Tibial nerve (tissue), 4 donors: ENCODE data around the gene PPFIA2. TPM values are rescaled to one million over a fixed set of nuclear protein-coding genes. Genes with fewer than 3 reads are reported as not detected.

Experiments
- DNase-seq, 2 donors: peaks; one replicate each; pipeline ENCODE4 v3.0.0-alpha.2; 2019; ENCODE audit warnings: low spot score in 2 of 2
- H3K27ac ChIP-seq, 4 donors: fragments of 200-600 bp; sonication (generic) in 3 of 4; one replicate each; pipeline ENCODE4 v1.5.1; 2017 to 2019; ENCODE audit warnings: mild to moderate bottlenecking in 1 of 4
- H3K27me3 ChIP-seq, 2 donors: fragments of 200-600 bp; sonication (generic) in 1 of 2; one replicate each; pipeline versions ENCODE4 v1.5.1 to v1.6.0; 2017 to 2019
- H3K36me3 ChIP-seq, 3 donors: fragments of 200-600 bp; sonication (generic); one replicate each; pipeline ENCODE4 v1.5.1; 2018 to 2019
- H3K4me1 ChIP-seq, 4 donors: fragments of 200-600 bp; sonication (generic) in 3 of 4; one replicate each; pipeline ENCODE4 v1.5.1; 2017 to 2019
- H3K4me3 ChIP-seq, 4 donors: fragments of 200-600 bp; sonication (generic) in 3 of 4; one replicate each; pipeline ENCODE4 v1.5.1; 2017 to 2019; ENCODE audit warnings: mild to moderate bottlenecking in 1 of 4, moderate library complexity in 1 of 4
- H3K9me3 ChIP-seq, 4 donors: fragments of 200-600 bp; sonication (generic) in 3 of 4; one replicate each; pipeline ENCODE4 v1.5.1; 2017 to 2019
- EP300 ChIP-seq, 2 donors: sonication (generic); formaldehyde crosslinking; IDR thresholded peaks; one replicate each; pipeline ENCODE4 v1.6.1; 2017; ENCODE audit warnings: antibody characterized with exemption in 2 of 2, mild to moderate bottlenecking in 1 of 2
- POLR2A ChIP-seq, 2 donors: fragments of 450-650 bp; IDR thresholded peaks; one replicate each; pipeline ENCODE4 v1.6.1; 2017; ENCODE audit warnings: antibody characterized with exemption in 2 of 2, mild to moderate bottlenecking in 2 of 2, moderate library complexity in 2 of 2
- WGBS, 2 donors: methylation state at CpG; one replicate each; pipeline ENCODE4 v1.1.5; 2018; 5-methylcytosine and 5-hydroxymethylcytosine counted together
- total RNA-seq, 4 donors: library from RNA; depleted of rRNA; stranded (reverse); fragments of >200 nt; gene quantifications; one replicate each; pipeline ENCODE4 v1.1.0, GENCODE V29; 2016
- TF ChIP-seq, protein P1 (sequence below), 5 experiments: fragments of 200-600 bp in 3 of 5; fragments of 450-650 bp in 2 of 5; sonication (generic) in 3 of 5; IDR thresholded peaks; one replicate each; pipeline ENCODE4 v1.5.1; 2016 to 2019; ENCODE audit warnings: antibody characterized with exemption in 5 of 5, mild to moderate bottlenecking in 3 of 5, moderate library complexity in 2 of 5

Gene PPFIA2
- total RNA-seq, 4 donors from 2014 or later, result 5.5 to 20.3 (median 13.2) TPM

DNA sequence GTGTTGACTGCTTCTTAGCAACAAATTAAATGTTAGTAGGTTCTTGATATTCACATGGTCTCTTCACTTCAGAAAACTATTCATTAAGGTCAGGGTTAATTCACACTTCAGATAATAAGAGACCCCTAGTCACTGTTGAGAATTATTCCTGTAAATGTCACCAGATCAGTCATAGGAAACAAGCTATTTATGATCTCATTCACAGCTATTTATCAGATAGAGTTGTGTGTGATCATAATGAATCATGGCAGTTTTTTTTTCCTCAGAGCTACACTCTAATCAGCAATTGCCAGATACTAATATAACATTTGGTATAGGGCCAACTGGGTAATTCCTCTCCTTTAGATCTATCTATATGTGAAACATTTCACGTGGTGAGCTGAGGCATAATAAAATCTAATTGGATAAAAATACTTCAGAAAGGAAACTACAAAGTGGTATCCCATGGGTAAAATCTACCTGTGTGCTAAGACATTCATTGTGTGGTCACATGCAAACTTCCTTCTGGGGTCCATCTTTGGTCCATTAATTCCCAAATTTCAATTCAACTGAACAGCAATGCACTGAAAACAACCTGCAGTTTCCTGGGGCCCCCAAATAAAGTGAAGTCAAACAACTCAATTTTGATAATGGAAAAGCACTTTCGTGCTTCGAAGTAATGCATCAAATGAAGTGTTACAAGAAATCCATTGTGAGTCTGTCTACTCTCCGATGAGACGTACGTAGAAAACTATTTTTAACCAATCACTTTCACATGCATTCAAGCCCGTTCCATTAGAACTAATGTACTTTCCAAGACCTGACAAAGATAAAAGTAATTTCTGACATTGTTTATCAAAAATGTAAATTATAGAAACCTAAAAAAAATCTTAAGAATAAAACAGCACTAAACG is 484.3 kb downstream of the PPFIA2 start:
- no peak for DNase-seq
- Histone ChIP-seq H3K27me3 (no peaks in the 10 kb centered on the region), H3K9me3 (no peaks in the 10 kb centered on the region), H3K4me3 (no peak overlapping the region), H3K36me3 (no peaks in the 10 kb centered on the region), H3K4me1 (no peaks in the 10 kb centered on the region), H3K27ac (no peak overlapping the region)
- 75 to 89% methylated on average over 8 of the region's 8 CpGs for WGBS, 2 donors
- TF ChIP-seq EP300 (IDR thresholded peaks at IDR 0.05) (no peak), POLR2A (IDR thresholded peaks at IDR 0.05) (no peak)
- TF ChIP-seq, protein P1, sequence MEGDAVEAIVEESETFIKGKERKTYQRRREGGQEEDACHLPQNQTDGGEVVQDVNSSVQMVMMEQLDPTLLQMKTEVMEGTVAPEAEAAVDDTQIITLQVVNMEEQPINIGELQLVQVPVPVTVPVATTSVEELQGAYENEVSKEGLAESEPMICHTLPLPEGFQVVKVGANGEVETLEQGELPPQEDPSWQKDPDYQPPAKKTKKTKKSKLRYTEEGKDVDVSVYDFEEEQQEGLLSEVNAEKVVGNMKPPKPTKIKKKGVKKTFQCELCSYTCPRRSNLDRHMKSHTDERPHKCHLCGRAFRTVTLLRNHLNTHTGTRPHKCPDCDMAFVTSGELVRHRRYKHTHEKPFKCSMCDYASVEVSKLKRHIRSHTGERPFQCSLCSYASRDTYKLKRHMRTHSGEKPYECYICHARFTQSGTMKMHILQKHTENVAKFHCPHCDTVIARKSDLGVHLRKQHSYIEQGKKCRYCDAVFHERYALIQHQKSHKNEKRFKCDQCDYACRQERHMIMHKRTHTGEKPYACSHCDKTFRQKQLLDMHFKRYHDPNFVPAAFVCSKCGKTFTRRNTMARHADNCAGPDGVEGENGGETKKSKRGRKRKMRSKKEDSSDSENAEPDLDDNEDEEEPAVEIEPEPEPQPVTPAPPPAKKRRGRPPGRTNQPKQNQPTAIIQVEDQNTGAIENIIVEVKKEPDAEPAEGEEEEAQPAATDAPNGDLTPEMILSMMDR (IDR thresholded peaks at IDR 0.05), result no peak

DNA sequence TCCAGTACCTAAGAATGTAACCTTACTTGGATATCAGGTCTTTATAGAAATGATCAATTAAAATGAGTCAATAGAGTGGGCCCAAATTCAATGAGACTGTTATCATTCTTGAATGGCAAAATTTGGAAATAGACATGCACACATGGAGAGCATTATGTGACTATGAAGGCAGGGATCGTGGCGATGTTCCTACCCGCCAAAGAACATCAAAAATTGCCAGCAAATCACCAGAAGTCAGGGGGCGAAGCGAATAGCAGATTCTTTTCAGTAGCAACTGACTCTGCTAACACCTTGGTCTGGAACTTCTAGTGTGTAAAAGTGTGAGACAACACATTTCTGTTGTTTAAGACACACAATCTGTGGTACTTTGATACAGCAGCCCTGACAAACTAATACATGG is 488.8 kb downstream of the PPFIA2 start:
- no peaks in the 10 kb centered on the region for H3K36me3 ChIP-seq
- TF ChIP-seq, protein P1 (IDR thresholded peaks at IDR 0.05), result no peak
- TF ChIP-seq EP300 (IDR thresholded peaks at IDR 0.05) (no peak), POLR2A (IDR thresholded peaks at IDR 0.05) (no peak)
- no peak overlapping the region for H3K4me3 ChIP-seq
- no peaks in the 10 kb centered on the region for H3K9me3 ChIP-seq
- no peaks in the 10 kb centered on the region for H3K27me3 ChIP-seq
- DNase-seq, result no peak
- WGBS, 2 donors, result 96% methylated on average over 5 of the region's 5 CpGs
- no peaks in the 10 kb centered on the region for H3K4me1 ChIP-seq
- no peak overlapping the region for H3K27ac ChIP-seq

GRCh38 chr12:81263072-81263471 is 496.1 kb downstream of the PPFIA2 start:
- no peak overlapping the region for H3K27ac ChIP-seq
- DNase-seq, result no peak
- H3K36me3 ChIP-seq, result no peaks in the 10 kb centered on the region
- TF ChIP-seq, protein P1 (IDR thresholded peaks at IDR 0.05), result no peak
- no peak for TF ChIP-seq EP300 (IDR thresholded peaks at IDR 0.05)
- no peak for TF ChIP-seq POLR2A (IDR thresholded peaks at IDR 0.05)
- H3K4me1 ChIP-seq, result no peaks in the 10 kb centered on the region
- H3K9me3 ChIP-seq, result no peaks in the 10 kb centered on the region
- H3K27me3 ChIP-seq, result no peaks in the 10 kb centered on the region
- H3K4me3 ChIP-seq, result no peak overlapping the region
- WGBS, 2 donors, result 69 to 83% methylated on average over 2 of the region's 2 CpGs

DNA sequence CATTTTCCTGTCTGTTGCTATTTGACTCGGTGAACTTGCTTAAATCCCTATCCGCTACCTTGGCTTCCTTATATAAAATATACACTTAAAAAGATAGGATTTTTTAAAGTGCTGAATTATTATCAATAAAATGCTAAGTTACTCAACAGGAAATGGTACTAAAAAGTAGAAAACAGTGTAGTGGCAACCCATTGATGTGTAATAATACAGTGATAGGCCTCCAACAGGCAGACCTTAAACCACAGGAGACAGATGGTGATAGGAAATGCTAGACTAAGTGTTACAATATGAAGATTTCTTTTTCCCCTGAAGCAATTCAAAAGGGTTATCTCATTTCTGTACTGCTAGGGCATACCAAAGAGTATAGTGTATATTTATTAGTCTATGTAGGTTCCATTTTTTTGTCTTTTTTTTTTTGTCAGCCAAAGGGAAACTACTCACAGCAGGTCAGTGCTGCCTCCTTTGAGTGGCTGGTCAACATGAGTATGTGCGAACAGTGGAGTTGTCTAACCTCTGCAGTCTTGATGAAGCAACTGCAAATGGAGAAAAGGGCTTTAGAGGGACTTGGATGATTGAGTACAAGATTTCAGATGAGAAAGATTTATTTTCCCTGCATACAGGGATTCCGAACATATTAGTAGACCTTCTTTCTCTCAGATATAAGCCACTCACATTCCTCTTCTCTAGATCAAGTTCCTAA is 497.5 kb downstream of the PPFIA2 start:
- no peaks in the 10 kb centered on the region for H3K9me3 ChIP-seq
- TF ChIP-seq, protein P1 (IDR thresholded peaks at IDR 0.05), result no peak
- TF ChIP-seq EP300 (IDR thresholded peaks at IDR 0.05) (no peak), POLR2A (IDR thresholded peaks at IDR 0.05) (no peak)
- no peaks in the 10 kb centered on the region for H3K36me3 ChIP-seq
- no peaks in the 10 kb centered on the region for H3K27me3 ChIP-seq
- no peaks in the 10 kb centered on the region for H3K4me1 ChIP-seq
- H3K27ac ChIP-seq, result no peak overlapping the region
- WGBS, 2 donors, result 68 to 95% methylated on average over 4 of the region's 4 CpGs
- DNase-seq, result no peak
- no peak overlapping the region for H3K4me3 ChIP-seq

GRCh38 chr12:81259360-81259759 is 499.8 kb downstream of the PPFIA2 start:
- no peaks in the 10 kb centered on the region for H3K9me3 ChIP-seq
- no peaks in the 10 kb centered on the region for H3K27me3 ChIP-seq
- no peaks in the 10 kb centered on the region for H3K36me3 ChIP-seq
- no peaks in the 10 kb centered on the region for H3K4me1 ChIP-seq
- H3K27ac ChIP-seq, result no peak overlapping the region
- TF ChIP-seq, protein P1 (IDR thresholded peaks at IDR 0.05), result no peak
- TF ChIP-seq POLR2A (IDR thresholded peaks at IDR 0.05) (no peak), EP300 (IDR thresholded peaks at IDR 0.05) (no peak)
- 89 to 91% methylated on average over 4 of the region's 4 CpGs for WGBS, 2 donors
- H3K4me3 ChIP-seq, result no peak overlapping the region
- DNase-seq, result no peak
